PC-9 (cell line): ENCODE results near the gene SLC29A4. TPM values are rescaled to one million over a fixed set of nuclear protein-coding genes. Genes with fewer than 3 reads are reported as not detected.
"Not testable (repeated sequence)": the region's sequence is repeated elsewhere in the genome, so short reads cannot be mapped to it uniquely, and the experiment has no call there.

Experiments used
- BruUV-seq: library from RNA; stranded (reverse); fragments of 400-500 nt; replicated peaks from 2 replicates; lab custom pipeline; 2021; lab: Mats Ljungman, UMichigan
- CTCF ChIA-PET: fragments of 300-600 bp; sonication (Branson Sonifier 250); formaldehyde crosslinking; loops from one replicate; lab custom pipeline; 2022; ENCODE audit warnings: antibody characterized with exemption; lab: Charles Lee
- POLR2A ChIA-PET: fragments of 300-600 bp; sonication (Branson Sonifier 250); formaldehyde crosslinking; loops from one replicate; lab custom pipeline; 2022; ENCODE audit warnings: antibody characterized with exemption; ENCODE audit not compliant: unreplicated experiment; lab: Charles Lee
- DNase-seq, 2 experiments: peaks; one replicate each; pipeline versions ENCODE4 v3.0.0 to v3.0.0-alpha.2; 2015 to 2022; ENCODE audit warnings: mixed read lengths in 1 of 2
- H2AFZ ChIP-seq: fragments of 200-600 bp; sonication (generic); 2 replicates; pipeline ENCODE4 v1.8.1; 2017; ENCODE audit warnings: antibody characterized with exemption
- H3F3A ChIP-seq: fragments of 200-600 bp; sonication (generic); 2 replicates; pipeline ENCODE4 v1.8.1; 2017; ENCODE audit warnings: antibody characterized with exemption, mild to moderate bottlenecking, low read depth; ENCODE audit not compliant: insufficient read depth
- H3K27ac ChIP-seq: fragments of 200-600 bp; sonication (generic); 2 replicates; pipeline ENCODE4 v1.6.1; 2016; ENCODE audit warnings: mixed run types
- H3K27me3 ChIP-seq: fragments of 200-600 bp; sonication (generic); 2 replicates; pipeline ENCODE4 v1.6.1; 2016; ENCODE audit warnings: low read depth, mixed run types; ENCODE audit not compliant: insufficient read depth
- H3K36me3 ChIP-seq: fragments of 200-600 bp; sonication (generic); 2 replicates; pipeline ENCODE4 v1.6.1; 2016; ENCODE audit warnings: low read depth, mixed run types
- H3K4me1 ChIP-seq: fragments of 200-600 bp; sonication (generic); replicated peaks from 2 replicates; pipeline ENCODE4 v1.6.1; 2016; ENCODE audit warnings: mixed run types; ENCODE audit not compliant: insufficient read depth
- H3K4me2 ChIP-seq: fragments of 200-600 bp; sonication (generic); 2 replicates; pipeline ENCODE4 v1.6.1; 2017; ENCODE audit warnings: mixed run types
- H3K4me3 ChIP-seq: fragments of 200-600 bp; sonication (generic); 2 replicates; pipeline ENCODE4 v1.6.1; 2016; ENCODE audit warnings: mixed run types
- H3K79me2 ChIP-seq: fragments of 200-600 bp; sonication (generic); 2 replicates; pipeline ENCODE4 v1.6.1; 2017; ENCODE audit warnings: low read depth, mixed run types
- H3K9me2 ChIP-seq: fragments of 200-600 bp; sonication (generic); 2 replicates; pipeline ENCODE4 v1.8.1; 2017; ENCODE audit warnings: mild to moderate bottlenecking; ENCODE audit not compliant: insufficient read depth
- H3K9me3 ChIP-seq: fragments of 200-600 bp; sonication (generic); 2 replicates; pipeline ENCODE4 v1.8.1; 2016; ENCODE audit warnings: low read depth; ENCODE audit not compliant: insufficient read depth
- H4K20me1 ChIP-seq: fragments of 200-600 bp; sonication (generic); 2 replicates; pipeline ENCODE4 v1.8.1; 2017; ENCODE audit not compliant: insufficient read depth
- EZH2 ChIP-seq: fragments of 200-600 bp; sonication (generic); IDR thresholded peaks from 2 replicates; pipeline ENCODE4 v1.8.0; 2017; ENCODE audit warnings: antibody characterized with exemption, low read depth
- intact Hi-C: fragments of 100-400 bp; cut with micrococcal nuclease; formaldehyde crosslinking; loops from one replicate; pipeline ENCODE4 v1.10.0; 2022; ENCODE audit not compliant: unreplicated experiment
- total RNA-seq: library from RNA; stranded (reverse); gene quantifications from 2 replicates; pipeline ENCODE4 v1.2.3, GENCODE V29; 2021
- TF ChIP-seq, protein P1 (sequence below): fragments of 200-600 bp; sonication (generic); conservative IDR thresholded peaks from 2 replicates; pipeline ENCODE4 v1.6.1; 2017; ENCODE audit warnings: mixed run types, antibody characterized with exemption, mild to moderate bottlenecking, moderate library complexity

Gene SLC29A4
- total RNA-seq, 1 experiment from 2014 or later = 7.9 TPM

DNA sequence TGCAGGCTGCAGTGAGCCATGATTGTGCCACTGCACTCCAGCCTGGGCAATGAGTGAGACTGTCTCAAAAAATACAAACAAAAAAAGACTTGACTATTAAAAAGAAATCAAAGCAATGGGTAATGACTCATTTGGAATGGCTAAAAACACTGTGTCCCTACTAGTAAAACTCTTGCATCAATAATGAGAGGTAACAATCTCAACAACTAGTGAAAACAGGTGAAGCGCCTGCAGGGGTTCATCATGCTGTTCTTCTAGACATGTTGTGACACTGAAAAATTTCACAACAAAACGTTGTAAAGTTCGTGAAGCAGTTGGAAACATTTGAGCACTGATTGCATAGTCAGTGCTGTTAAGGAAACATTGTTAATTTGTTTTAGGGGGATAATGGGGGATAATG is 26.9 kb upstream of the SLC29A4 start:
- Histone ChIP-seq H3K4me2 (no peak overlapping the region), H3K4me3 (no peak overlapping the region), H3K9me3 (no peaks in the 10 kb centered on the region), H3K4me1 (no peaks in the 10 kb centered on the region), H3K27ac (no peak overlapping the region), H2AFZ (no peak overlapping the region), H3K79me2 (no peaks in the 10 kb centered on the region), H3K36me3 (no peaks in the 10 kb centered on the region), H3K9me2 (no peaks in the 10 kb centered on the region), H3K27me3 (peaks cover 7% of the 10 kb centered on the region; the same call in 1 of the 2 replicates), H3F3A (no peaks in the 10 kb centered on the region), H4K20me1 (no peaks in the 10 kb centered on the region)
- POLR2A ChIA-PET = no interaction called here
- no peak for TF ChIP-seq EZH2
- TF ChIP-seq, protein P1, sequence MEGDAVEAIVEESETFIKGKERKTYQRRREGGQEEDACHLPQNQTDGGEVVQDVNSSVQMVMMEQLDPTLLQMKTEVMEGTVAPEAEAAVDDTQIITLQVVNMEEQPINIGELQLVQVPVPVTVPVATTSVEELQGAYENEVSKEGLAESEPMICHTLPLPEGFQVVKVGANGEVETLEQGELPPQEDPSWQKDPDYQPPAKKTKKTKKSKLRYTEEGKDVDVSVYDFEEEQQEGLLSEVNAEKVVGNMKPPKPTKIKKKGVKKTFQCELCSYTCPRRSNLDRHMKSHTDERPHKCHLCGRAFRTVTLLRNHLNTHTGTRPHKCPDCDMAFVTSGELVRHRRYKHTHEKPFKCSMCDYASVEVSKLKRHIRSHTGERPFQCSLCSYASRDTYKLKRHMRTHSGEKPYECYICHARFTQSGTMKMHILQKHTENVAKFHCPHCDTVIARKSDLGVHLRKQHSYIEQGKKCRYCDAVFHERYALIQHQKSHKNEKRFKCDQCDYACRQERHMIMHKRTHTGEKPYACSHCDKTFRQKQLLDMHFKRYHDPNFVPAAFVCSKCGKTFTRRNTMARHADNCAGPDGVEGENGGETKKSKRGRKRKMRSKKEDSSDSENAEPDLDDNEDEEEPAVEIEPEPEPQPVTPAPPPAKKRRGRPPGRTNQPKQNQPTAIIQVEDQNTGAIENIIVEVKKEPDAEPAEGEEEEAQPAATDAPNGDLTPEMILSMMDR = no peak
- BruUV-seq = no TSS peak
- CTCF ChIA-PET = no interaction called here
- DNase-seq = no peak
- intact Hi-C loops = no loop called here

GRCh38 chr7:5260530-5261068 is 22.1 kb upstream of the SLC29A4 start:
- H3K79me2 ChIP-seq, POLR2A ChIA-PET, CTCF ChIA-PET, H4K20me1 ChIP-seq, H3K4me3 ChIP-seq, BruUV-seq, intact Hi-C loops, H3K36me3 ChIP-seq, H2AFZ ChIP-seq, H3F3A ChIP-seq, H3K9me2 ChIP-seq, H3K4me2 ChIP-seq, H3K4me1 ChIP-seq, H3K27ac ChIP-seq, H3K9me3 ChIP-seq, DNase-seq: not testable (repeated sequence)
- H3K27me3 ChIP-seq = peaks cover 11% of the 10 kb centered on the region

DNA sequence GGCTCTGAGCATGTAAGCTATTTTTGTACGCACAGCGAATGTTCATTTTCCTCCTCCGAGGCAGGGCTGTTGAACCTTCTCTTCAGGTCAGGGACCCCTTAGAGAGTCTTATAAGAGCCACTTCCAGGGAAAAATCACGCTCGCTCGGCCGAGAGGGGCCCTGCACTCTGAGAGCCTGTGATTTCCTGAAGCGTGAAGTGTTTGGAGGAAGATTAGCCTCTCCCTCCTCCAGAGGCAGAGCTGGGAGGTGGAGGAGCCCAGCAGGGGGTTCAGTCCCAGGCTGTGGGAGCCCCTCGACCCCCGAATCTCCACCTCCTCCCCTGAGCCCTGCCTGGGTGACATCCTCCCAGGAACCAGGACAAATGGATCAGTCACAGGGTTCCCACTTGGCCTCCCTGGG is 19.7 kb upstream of the SLC29A4 start:
- H3K4me2 ChIP-seq, intact Hi-C loops, H3K4me1 ChIP-seq, BruUV-seq, POLR2A ChIA-PET, DNase-seq, CTCF ChIA-PET, H2AFZ ChIP-seq, H3K9me2 ChIP-seq, H3K79me2 ChIP-seq, H3K27ac ChIP-seq, H3F3A ChIP-seq, H3K36me3 ChIP-seq, H3K4me3 ChIP-seq, H3K9me3 ChIP-seq, H4K20me1 ChIP-seq: not testable (repeated sequence)
- peaks cover 14% of the 10 kb centered on the region for H3K27me3 ChIP-seq

DNA sequence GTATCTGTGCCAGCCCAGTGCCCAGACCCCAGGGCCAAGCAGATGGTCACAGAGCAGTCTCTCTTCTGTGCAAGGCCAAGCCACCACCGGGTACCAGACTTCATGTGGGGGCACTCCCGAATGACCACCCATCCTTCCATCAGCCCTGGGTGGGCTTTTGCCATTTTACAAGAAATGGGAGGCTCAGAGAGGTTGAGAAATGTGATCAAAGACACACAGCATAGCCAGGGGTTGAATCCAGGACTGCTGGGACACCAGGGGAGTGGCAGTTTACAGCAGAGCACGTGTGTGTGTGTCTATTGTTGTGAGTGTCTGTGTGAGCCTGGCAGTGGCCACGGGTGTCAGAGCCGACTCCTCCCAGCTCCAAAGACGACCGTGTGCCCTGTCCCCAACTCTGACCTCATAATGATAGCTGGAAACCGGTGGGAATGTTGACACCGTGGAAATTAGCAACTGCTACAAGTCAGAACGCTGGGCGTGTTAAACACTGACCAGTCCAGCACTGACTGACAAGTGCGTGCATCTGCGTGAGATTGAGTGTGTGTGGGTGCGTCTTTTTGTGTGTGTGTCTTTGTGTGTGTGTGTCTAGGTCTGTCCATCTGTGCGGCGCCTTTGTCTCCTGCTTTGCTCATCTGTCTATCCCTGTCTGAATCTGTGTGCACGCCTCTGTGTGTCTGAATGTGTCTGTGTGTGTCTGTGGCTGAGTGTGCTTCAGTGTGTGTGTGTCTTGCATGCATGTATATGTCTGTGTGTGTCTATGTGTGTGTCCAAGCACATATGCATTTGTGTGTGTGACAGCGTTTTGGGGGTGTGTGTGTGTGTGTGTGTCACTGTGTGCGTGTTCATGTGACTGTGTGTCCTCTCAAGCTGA is 17.2 kb upstream of the SLC29A4 start:
- Histone ChIP-seq H3K4me2 (no peak overlapping the region), H3K27me3 (peaks cover 19% of the 10 kb centered on the region), H3K9me3 (no peaks in the 10 kb centered on the region), H2AFZ (no peak overlapping the region), H3K4me3 (no peak overlapping the region), H3K27ac (no peak overlapping the region), H3K4me1 (no peaks in the 10 kb centered on the region), H3K9me2 (no peaks in the 10 kb centered on the region), H3K79me2 (no peaks in the 10 kb centered on the region), H3F3A (no peaks in the 10 kb centered on the region), H4K20me1 (peaks cover 3% of the 10 kb centered on the region; the same call in 1 of the 2 replicates), H3K36me3 (no peaks in the 10 kb centered on the region)
- POLR2A ChIA-PET = no interaction called here
- intact Hi-C loops = no loop called here
- CTCF ChIA-PET = no interaction called here
- no TSS peak for BruUV-seq
- no peak for TF ChIP-seq EZH2
- TF ChIP-seq, protein P1 = no peak
- no peak for DNase-seq
